NCI-H1105 (cell line): ENCODE results near the gene DLL4.

ENCODE experiments used
- DNase-seq: peaks from one replicate; lab custom pipeline; 2025; lab: John Stamatoyannopoulos, UW

Gene DLL4

DNA sequence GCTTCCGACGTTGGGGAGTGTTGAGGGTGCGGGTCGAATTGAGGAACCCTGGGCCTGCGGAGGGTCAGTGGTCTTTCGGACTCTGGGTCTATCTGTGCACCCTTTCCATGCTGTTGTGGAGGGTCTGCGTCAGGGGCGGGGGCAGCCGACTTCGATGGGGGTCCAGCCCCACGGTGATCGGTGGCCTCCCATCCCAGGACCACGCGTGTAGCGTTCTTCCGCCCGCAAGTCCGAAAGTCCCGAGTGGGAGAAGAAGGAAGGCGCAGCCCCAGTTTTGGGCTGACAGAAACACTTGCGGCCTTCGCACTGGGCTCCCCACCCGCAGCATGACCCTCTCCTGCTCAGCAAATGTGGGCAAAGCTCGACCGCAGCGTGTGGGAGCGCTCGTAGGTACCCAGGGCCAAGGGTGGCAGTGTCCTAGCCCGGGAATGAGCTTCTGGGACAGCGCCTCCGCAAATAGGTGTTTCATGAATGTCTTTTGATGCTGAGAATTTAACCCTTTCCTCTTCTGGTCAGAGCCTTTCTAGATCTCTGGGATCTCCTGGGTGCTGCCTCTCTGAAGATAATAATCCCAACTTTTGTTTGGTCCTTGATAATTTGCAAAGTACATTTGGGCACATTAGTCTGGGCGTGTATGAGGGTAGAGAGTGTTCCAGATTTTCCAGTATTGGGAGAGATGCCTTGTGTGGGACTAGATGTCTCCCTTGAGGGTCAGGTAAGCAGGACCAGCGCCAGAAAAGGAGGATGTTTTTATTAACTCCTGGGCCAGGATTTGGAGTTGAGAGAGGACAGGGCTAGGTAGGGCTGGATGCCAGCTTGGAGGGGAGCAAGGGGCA, 2.3 kb upstream of the DLL4 start:
- no peak for DNase-seq

DNA sequence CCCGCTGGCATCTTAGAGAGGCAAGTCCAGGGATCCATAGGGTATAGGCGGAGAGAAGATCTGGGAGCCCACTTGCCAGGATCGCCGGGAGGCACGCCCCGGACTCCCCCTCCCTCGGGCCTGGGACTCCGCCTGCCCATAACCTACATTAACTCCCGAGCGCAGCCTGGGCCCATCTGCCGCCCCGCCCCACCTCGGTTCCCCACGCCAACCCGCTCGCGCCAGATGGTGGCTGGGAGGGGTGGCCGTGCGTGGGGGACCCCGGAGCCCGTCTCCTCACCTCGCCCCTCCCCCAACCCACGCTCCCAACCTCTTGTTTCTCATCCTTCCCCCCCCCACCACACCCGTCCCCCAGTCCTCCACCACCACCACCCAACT, 1.7 kb upstream of the DLL4 start:
- no peak for DNase-seq

- DNase-seq = peak; percentile 82
Measured at GRCh38 chr15:40927873-40928806, 1.0 kb upstream of the DLL4 start.

GRCh38 chr15:40929660-40930429, 705 bp downstream of the DLL4 start:
- DNase-seq = peak; percentile 16

- peak; percentile 42 for DNase-seq
Measured at GRCh38 chr15:40930430-40931299, 1.5 kb downstream of the DLL4 start.

GRCh38 chr15:40931300-40932142, 2.4 kb downstream of the DLL4 start:
- DNase-seq = no peak

DNA sequence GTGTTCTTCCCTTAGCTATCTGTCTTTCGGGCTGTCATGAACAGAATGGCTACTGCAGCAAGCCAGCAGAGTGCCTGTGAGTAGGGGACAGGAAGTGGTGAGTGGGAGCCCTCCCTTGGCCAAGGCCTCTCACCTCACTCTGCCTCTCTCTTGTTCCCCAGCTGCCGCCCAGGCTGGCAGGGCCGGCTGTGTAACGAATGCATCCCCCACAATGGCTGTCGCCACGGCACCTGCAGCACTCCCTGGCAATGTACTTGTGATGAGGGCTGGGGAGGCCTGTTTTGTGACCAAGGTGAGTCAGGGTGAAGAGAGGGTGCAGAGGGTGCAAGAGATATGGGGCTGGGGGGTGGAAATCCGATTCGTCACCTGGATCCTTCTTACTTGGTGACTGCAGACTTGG, 3.0 kb downstream of the DLL4 start:
- DNase-seq = peak; percentile 31

GRCh38 chr15:40932649-40933516, 3.7 kb downstream of the DLL4 start:
- no peak for DNase-seq

GRCh38 chr15:40933517-40933902, 4.4 kb downstream of the DLL4 start:
- no peak for DNase-seq

DNA sequence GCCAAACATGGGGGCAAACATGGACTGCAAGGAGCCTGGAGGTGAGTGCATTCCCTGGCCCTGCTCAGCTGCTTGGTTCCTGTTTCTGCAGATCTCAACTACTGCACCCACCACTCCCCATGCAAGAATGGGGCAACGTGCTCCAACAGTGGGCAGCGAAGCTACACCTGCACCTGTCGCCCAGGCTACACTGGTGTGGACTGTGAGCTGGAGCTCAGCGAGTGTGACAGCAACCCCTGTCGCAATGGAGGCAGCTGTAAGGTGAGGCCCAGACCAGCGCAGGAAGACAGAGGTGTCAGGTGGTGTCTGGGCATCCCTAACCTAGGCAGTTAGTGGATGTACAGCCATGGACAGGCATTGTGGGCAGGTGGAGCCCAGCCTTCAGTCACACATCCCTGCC, 5.3 kb downstream of the DLL4 start:
- no peak for DNase-seq

- DNase-seq = no peak
Measured at GRCh38 chr15:40936234-40936708, 7.1 kb downstream of the DLL4 start.

DNA sequence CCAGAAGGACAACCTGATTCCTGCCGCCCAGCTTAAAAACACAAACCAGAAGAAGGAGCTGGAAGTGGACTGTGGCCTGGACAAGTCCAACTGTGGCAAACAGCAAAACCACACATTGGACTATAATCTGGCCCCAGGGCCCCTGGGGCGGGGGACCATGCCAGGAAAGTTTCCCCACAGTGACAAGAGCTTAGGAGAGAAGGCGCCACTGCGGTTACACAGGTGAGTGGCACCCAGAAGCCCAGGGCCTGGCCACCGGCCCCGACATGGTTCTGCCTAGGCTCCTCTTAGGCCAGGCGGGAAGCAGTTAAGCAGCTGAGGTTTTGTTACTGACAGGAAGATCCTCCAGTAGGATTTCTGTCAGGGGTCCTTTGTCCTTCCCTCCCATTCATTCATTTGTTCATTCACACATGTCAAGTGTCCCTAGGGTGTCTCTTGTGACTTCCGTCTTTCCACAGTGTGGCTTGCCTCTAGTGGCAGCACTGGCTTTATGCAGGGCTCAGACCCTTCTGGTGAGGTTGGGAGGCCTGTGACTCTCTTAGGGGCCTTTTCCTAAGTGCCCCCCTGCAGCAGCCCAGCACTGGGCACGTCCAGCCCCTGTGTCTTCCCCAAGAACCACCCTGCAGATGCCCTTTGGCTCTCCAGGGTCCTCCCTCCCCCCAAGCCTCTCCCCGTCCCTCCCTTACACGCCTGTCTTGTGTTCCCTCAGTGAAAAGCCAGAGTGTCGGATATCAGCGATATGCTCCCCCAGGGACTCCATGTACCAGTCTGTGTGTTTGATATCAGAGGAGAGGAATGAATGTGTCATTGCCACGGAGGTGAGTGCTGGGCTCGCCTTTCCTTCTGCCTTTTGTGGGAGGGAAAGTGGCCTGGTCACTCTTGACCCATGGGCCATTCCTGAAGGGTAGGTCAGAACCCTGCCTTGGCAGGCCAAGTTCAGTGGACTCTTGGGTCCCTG, 7.8 kb downstream of the DLL4 start:
- no peak for DNase-seq

DNA sequence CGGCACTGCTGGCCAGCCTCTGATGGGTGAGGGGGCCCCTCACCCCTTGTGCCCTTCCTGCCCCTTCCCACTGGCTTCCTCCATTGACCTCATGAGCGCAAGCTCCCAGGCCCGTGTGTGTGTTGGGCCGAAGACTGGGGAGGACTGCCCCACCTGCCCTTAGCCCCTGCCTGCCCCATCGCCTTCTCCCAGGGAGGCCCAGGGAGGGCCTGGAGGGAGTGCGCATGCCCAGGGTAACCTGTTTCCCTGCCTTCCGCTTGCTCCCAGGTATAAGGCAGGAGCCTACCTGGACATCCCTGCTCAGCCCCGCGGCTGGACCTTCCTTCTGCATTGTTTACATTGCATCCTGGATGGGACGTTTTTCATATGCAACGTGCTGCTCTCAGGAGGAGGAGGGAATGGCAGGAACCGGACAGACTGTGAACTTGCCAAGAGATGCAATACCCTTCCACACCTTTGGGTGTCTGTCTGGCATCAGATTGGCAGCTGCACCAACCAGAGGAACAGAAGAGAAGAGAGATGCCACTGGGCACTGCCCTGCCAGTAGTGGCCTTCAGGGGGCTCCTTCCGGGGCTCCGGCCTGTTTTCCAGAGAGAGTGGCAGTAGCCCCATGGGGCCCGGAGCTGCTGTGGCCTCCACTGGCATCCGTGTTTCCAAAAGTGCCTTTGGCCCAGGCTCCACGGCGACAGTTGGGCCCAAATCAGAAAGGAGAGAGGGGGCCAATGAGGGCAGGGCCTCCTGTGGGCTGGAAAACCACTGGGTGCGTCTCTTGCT, 8.8 kb downstream of the DLL4 start:
- DNase-seq = no peak

GRCh38 chr15:40938536-40938870, 9.4 kb downstream of the DLL4 start:
- no peak for DNase-seq

- no peak for DNase-seq
Measured at GRCh38 chr15:40940296-40940801, 11.2 kb downstream of the DLL4 start.

DNA sequence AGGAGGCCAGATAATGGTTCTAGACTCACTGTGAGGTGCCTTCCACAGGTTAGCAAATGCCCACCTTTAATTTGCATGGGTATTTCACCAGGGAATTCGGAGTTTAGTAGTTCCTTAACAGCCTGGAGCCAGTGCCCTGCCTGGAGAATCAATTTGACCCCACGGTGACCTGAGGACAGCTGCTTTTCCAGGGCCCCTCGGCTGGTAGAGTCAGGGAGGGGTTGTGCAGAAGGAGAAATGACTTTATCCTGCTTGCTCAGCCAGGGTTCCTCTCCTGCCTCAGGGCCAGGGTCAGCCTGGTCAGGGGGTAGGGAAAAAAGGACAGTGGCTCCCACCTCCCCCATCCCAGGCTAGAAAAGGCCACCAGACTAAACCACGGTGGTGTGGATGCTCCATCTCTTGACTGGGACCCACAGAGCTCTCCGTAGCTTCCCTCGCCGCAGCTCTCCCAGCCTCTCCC, 12.0 kb downstream of the DLL4 start:
- DNase-seq = no peak
